Esophagus muscularis mucosa (tissue), 4 donors: ENCODE data around the gene GAS2L1. TPM values are rescaled to one million over a fixed set of nuclear protein-coding genes. Genes with fewer than 3 reads are reported as not detected.
"Not testable (repeated sequence)": the region's sequence is repeated elsewhere in the genome, so short reads cannot be mapped to it uniquely, and the experiment has no call there.

Source experiments
- DNase-seq: peaks from one replicate; pipeline ENCODE4 v3.0.0-alpha.2; 2017; ENCODE audit errors: extremely low spot score
- H3K27ac ChIP-seq, 4 donors: fragments of 200-600 bp; sonication (generic); replicated peaks in 1 of 4; 1 replicate in 3 of 4; 2 replicates in 1 of 4; pipeline ENCODE4 v1.5.1; 2016 to 2019; ENCODE audit warnings: mild to moderate bottlenecking in 1 of 4
- H3K27me3 ChIP-seq, 4 donors: fragments of 200-600 bp; sonication (generic); one replicate each; pipeline versions ENCODE4 v1.5.1 to v1.6.0; 2016 to 2019
- H3K36me3 ChIP-seq, 4 donors: fragments of 200-600 bp; sonication (generic); one replicate each; pipeline ENCODE4 v1.5.1; 2016 to 2019
- H3K4me1 ChIP-seq, 4 donors: fragments of 200-600 bp; sonication (generic); one replicate each; pipeline ENCODE4 v1.5.1; 2016 to 2019
- H3K4me3 ChIP-seq, 4 donors: fragments of 200-600 bp; sonication (generic); 1 replicate in 2 of 4; 2 replicates in 2 of 4; pipeline ENCODE4 v1.5.1; 2016 to 2019; ENCODE audit warnings: mild to moderate bottlenecking in 4 of 4, moderate library complexity in 1 of 4
- H3K9me3 ChIP-seq, 4 donors: fragments of 200-600 bp; sonication (generic); 1 replicate in 3 of 4; 2 replicates in 1 of 4; pipeline ENCODE4 v1.5.1; 2016 to 2019
- EP300 ChIP-seq: sonication (generic); formaldehyde crosslinking; IDR thresholded peaks from one replicate; pipeline ENCODE4 v1.6.1; 2017; ENCODE audit warnings: antibody characterized with exemption
- POLR2A ChIP-seq: fragments of 450-650 bp; IDR thresholded peaks from one replicate; pipeline ENCODE4 v1.6.1; 2017; ENCODE audit warnings: antibody characterized with exemption, moderate library complexity, mild to moderate bottlenecking, low read depth
- POLR2AphosphoS5 ChIP-seq, 2 donors: sonication (generic); formaldehyde crosslinking; IDR thresholded peaks; one replicate each; pipeline ENCODE4 v1.6.1; 2017; ENCODE audit warnings: antibody characterized with exemption in 2 of 2
- WGBS: methylation state at CpG from one replicate; pipeline ENCODE4 v1.1.5; 2018; 5-methylcytosine and 5-hydroxymethylcytosine counted together
- intact Hi-C: fragments of 100-400 bp; cut with DNase I; formaldehyde crosslinking; loops from one replicate; pipeline ENCODE4 v1.15.1; 2023
- total RNA-seq, 4 donors: library from RNA; depleted of rRNA; stranded (reverse); fragments of >200 nt; gene quantifications; one replicate each; pipeline versions ENCODE4 v1.1.0 to v1.2.1, GENCODE V29; 2016
- TF ChIP-seq, protein P1 (sequence below), 3 experiments: fragments of 200-600 bp in 2 of 3; fragments of 450-650 bp in 1 of 3; sonication (generic) in 2 of 3; IDR thresholded peaks; one replicate each; pipeline ENCODE4 v1.5.1; 2017 to 2019; ENCODE audit warnings: antibody characterized with exemption in 3 of 3, mild to moderate bottlenecking in 2 of 3, moderate library complexity in 1 of 3

The GAS2L1 gene
- total RNA-seq, 4 donors from 2014 or later, result 25.8 to 63.9 (median 38.8) TPM

DNA sequence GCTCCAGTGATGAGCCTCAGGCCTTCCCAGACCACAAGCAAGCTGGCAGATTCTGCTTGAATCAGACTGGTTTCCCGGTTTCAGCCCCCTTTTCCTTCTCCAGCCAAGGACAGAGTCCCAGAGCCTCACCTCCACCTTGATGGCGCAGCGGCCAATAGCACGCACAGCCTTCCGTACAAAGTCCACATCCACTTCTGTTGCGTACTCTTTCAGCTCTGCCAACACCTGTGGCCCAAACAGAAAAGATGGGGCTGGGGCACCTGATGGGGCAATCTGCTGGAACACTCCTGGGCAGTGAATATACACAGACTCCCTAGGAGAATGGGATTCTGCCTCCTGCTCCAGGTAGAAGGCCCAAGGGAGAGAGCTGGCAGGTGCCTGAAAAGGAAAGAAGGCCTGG, 44.6 kb downstream of the GAS2L1 start:
- peaks cover 61 to 100% (median 99%) of the 10 kb centered on the region in 4 donors for H3K36me3 ChIP-seq
- intact Hi-C loops, result no loop called here
- H3K27me3 ChIP-seq, result no peaks in the 10 kb centered on the region
- TF ChIP-seq, protein P1, sequence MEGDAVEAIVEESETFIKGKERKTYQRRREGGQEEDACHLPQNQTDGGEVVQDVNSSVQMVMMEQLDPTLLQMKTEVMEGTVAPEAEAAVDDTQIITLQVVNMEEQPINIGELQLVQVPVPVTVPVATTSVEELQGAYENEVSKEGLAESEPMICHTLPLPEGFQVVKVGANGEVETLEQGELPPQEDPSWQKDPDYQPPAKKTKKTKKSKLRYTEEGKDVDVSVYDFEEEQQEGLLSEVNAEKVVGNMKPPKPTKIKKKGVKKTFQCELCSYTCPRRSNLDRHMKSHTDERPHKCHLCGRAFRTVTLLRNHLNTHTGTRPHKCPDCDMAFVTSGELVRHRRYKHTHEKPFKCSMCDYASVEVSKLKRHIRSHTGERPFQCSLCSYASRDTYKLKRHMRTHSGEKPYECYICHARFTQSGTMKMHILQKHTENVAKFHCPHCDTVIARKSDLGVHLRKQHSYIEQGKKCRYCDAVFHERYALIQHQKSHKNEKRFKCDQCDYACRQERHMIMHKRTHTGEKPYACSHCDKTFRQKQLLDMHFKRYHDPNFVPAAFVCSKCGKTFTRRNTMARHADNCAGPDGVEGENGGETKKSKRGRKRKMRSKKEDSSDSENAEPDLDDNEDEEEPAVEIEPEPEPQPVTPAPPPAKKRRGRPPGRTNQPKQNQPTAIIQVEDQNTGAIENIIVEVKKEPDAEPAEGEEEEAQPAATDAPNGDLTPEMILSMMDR (IDR thresholded peaks at IDR 0.05), result no peak
- TF ChIP-seq POLR2A (no peak), POLR2AphosphoS5 (IDR thresholded peaks at IDR 0.05) (no peak), EP300 (no peak)
- H3K4me1 ChIP-seq, result peaks cover 0 to 11% (median 8%) of the 10 kb centered on the region in 4 donors
- 98% methylated on average over 6 of the region's 6 CpGs for WGBS
- no peak overlapping the region for H3K27ac ChIP-seq
- no peaks in the 10 kb centered on the region for H3K9me3 ChIP-seq
- H3K4me3 ChIP-seq, result no peak overlapping the region
- DNase-seq, result no peak

DNA sequence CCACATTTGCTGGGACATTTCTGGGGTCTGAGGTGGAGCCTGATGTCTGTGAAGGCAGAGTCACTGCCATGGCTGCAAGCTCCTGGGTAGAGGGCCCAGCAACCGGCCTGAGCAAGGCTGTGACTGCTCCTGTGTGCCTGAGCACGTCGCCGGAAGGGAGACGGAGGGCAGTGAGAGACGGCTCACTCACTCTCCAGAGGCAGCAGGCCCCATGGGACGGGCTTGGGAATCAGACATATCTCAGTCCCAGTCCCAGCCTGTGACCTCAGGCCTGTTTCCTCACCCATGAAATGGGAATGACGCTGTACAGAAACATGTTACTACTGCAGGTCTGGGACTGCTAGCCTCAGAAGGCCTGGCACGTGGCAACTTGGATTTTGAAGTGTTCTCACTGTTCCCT, 45.4 kb downstream of the GAS2L1 start:
- intact Hi-C loops, result no loop called here
- Histone ChIP-seq H3K27me3 (no peaks in the 10 kb centered on the region), H3K36me3 (peaks cover 69 to 100% (median 99%) of the 10 kb centered on the region in 4 donors), H3K4me1 (peaks cover 0 to 2% (median under 1%) of the 10 kb centered on the region in 4 donors), H3K27ac (no peak overlapping the region), H3K9me3 (no peaks in the 10 kb centered on the region), H3K4me3 (no peak overlapping the region)
- 90% methylated on average over 9 of the region's 9 CpGs for WGBS
- TF ChIP-seq POLR2A (no peak), POLR2AphosphoS5 (IDR thresholded peaks at IDR 0.05) (no peak), EP300 (no peak)
- TF ChIP-seq, protein P1 (IDR thresholded peaks at IDR 0.05), result no peak
- DNase-seq, result no peak

DNA sequence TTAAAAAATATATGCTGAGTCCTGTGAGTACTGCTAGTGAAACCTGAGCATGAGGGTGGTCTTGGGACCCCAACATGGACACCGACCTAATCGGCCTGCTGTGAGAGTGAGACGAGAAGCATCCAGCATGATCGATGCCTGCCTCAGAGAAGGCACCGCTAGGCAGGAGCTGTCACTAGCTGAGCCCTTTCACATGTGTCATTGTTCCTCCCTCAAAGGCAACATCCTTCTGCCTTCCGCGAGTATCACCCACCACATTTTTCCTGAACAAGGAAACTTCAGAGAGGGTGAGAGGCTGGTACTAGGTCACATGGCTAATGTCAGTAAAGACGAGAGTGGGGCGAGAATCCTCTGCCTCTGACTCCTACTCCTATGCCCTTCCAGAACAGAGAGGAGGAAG, 46.3 kb downstream of the GAS2L1 start:
- intact Hi-C loops, result no loop called here
- Histone ChIP-seq H3K27me3 (no peaks in the 10 kb centered on the region), H3K9me3 (no peaks in the 10 kb centered on the region), H3K4me1 (no peaks in the 10 kb centered on the region), H3K27ac (no peak overlapping the region), H3K4me3 (no peak overlapping the region), H3K36me3 (peaks cover 70 to 100% (median 100%) of the 10 kb centered on the region in 4 donors)
- TF ChIP-seq POLR2AphosphoS5 (IDR thresholded peaks at IDR 0.05) (no peak), EP300 (no peak), POLR2A (no peak)
- TF ChIP-seq, protein P1 (IDR thresholded peaks at IDR 0.05), result no peak
- WGBS, result 89% methylated on average over 9 of the region's 9 CpGs
- no peak for DNase-seq

DNA sequence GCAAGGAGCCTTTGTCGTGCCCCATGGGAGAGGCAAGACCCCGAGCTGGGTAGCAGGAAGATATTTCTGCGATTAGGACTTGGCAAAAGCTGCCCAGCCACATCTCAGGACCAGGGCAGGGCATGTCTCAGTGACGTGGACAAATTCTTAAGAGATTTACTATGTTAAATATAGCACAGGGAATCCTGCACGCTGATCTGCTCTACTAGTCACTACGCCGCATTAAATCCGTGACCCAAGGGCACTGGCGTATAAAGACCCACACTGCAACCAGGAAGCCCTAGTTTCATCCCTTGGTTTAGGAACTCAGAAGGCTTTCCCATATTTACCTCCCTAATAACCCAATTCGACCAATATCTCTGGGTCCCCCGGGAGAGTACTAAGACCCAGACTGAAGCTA, 46.8 kb downstream of the GAS2L1 start:
- Histone ChIP-seq H3K27me3 (no peaks in the 10 kb centered on the region), H3K27ac (no peak overlapping the region), H3K9me3 (no peaks in the 10 kb centered on the region), H3K4me3 (no peak overlapping the region), H3K36me3 (peaks cover 75 to 100% (median 100%) of the 10 kb centered on the region in 4 donors), H3K4me1 (no peaks in the 10 kb centered on the region)
- WGBS, result 95% methylated on average over 11 of the region's 11 CpGs
- no peak for DNase-seq
- intact Hi-C loops, result no loop called here
- TF ChIP-seq POLR2AphosphoS5 (IDR thresholded peaks at IDR 0.05) (no peak), EP300 (no peak), POLR2A (no peak)
- TF ChIP-seq, protein P1 (IDR thresholded peaks at IDR 0.05), result no peak

DNA sequence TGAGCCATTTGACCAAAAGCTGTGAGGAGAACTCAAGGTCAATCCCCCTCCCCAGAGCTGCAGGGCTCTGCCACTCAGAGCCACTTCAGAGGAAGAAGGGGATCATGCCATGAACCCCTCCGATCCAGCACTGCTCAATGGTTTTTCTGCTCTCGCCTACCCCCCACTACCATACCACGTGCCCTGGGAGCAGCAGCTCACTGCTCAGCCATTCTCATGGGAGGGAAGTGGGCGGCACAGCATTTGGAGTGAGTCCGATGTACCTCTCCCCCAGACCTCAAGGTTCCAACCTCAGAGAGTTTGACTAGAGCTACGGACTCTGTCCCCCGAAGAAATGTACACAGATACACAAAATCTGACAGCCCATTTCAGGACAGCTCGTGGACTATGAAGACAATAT, 47.4 kb downstream of the GAS2L1 start:
- DNase-seq, result no peak
- Histone ChIP-seq H3K9me3 (no peaks in the 10 kb centered on the region), H3K4me3 (no peak overlapping the region), H3K36me3 (peaks cover 78 to 100% (median 100%) of the 10 kb centered on the region in 4 donors), H3K27ac (no peak overlapping the region), H3K4me1 (no peaks in the 10 kb centered on the region), H3K27me3 (no peaks in the 10 kb centered on the region)
- intact Hi-C loops, result no loop called here
- WGBS, result 95% methylated on average over 8 of the region's 8 CpGs
- TF ChIP-seq POLR2A, result no peak
- TF ChIP-seq EP300, result no peak
- TF ChIP-seq POLR2AphosphoS5 (IDR thresholded peaks at IDR 0.05), result no peak
- TF ChIP-seq, protein P1 (IDR thresholded peaks at IDR 0.05), result no peak

DNA sequence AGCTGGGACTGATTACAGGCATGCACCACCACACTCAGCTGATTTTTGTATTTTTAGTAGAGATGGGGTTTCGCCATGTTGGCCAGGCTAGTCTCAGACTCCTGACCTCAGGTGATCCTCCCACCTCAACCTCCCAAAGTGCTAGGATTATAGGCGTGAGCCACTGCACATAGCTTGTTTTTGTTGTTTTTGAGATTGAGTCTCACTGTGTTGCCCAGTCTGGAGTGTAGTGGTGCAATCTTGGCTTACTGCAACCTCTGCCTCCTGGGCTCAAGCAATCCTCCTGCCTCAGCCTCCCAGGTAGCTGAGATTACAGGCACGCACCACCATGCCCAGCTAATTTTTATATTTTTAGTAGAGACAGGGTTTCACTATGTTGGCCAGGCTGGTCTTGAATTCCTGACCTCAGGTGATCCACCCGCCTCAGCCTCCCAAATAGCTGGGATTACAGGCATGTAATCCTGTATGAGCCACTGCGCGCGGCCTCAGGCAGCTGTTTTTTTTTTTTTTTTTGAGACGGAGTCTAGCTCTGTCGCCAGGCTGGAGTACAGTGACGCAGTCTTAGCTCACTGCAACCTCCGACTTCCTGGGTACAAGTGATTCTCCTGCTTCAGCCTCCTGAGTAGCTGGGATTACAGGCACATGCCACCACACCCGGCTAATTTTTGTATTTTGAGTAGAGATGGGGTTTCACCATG, 50.9 kb downstream of the GAS2L1 start:
- H3K27me3 ChIP-seq, intact Hi-C loops, H3K9me3 ChIP-seq, DNase-seq, H3K27ac ChIP-seq, H3K4me3 ChIP-seq: not testable (repeated sequence)
- 90% methylated on average over 9 of the region's 12 CpGs for whole genome bisulfite sequencing
- Histone ChIP-seq H3K4me1 (peaks cover 8 to 10% (median 10%) of the 10 kb centered on the region in 4 donors), H3K36me3 (peaks cover 53 to 75% (median 71%) of the 10 kb centered on the region in 4 donors)
